ENCODE results near the gene LRRC59. TPM values are rescaled to one million over a fixed set of nuclear protein-coding genes. Genes with fewer than 3 reads are reported as not detected.

Gene LRRC59
- total RNA-seq, 1 experiment from 2014 or later: 106 TPM

DNA sequence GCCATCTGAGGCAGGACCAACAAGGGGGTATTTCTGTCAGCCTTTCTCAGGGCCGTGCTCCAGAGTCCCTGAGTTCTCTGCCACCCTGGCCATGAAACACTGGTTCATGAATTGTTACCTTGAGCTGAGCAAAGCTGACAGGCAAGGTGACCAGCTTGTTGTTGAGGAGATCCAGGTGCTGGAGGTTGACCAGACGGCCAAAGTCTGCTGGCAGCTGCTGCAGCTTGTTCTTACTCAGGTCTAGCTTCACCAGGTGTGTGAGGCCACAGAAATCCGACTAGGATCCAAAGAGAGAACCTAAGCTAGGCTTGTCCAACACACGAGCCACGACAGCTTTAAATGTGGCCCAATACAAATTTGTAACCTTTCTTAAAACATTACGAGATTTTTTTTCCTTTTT, 4.7 kb downstream of the LRRC59 start:
- no peak overlapping the region for H3K18ac ChIP-seq (ENCODE audit: insufficient read length, low read depth, low read length)
- Mint-ChIP-seq H3K27ac (no peak overlapping the region), H3K4me3 (no peak overlapping the region), H3K36me3 (ENCODE audit: insufficient read depth in 1 of 3, low read depth in 3 of 3) (peaks cover 46 to 75% (median 70%) of the 10 kb centered on the region in 3 experiments; a peak in 6 of 7 replicates), H3K4me1 (peaks cover 8 to 13% of the 10 kb centered on the region in 2 experiments), H3K9me3 (no peaks in the 10 kb centered on the region), H3K27me3 (ENCODE audit: low read depth) (no peaks in the 10 kb centered on the region)
- H2BK20ac ChIP-seq (ENCODE audit: low read depth, low read length, poor library complexity, severe bottlenecking): no peak overlapping the region
- peaks cover 11% of the 10 kb centered on the region; the same call in 1 of the 2 replicates for H3K79me2 ChIP-seq (ENCODE audit: insufficient read depth, low read length)
- H3K27me3 ChIP-seq (ENCODE audit: insufficient read depth, low read length): no peaks in the 10 kb centered on the region
- no peak overlapping the region for H3K4me2 ChIP-seq (ENCODE audit: insufficient read depth, insufficient read length, low read length)
- H4K8ac ChIP-seq (replicated peaks; ENCODE audit: insufficient read length, low read depth, low read length): no peak overlapping the region
- H3K27ac ChIP-seq (ENCODE audit: insufficient read length, low read depth, low read length): no peak overlapping the region
- no peak overlapping the region for H3K4ac ChIP-seq (ENCODE audit: low read depth, low read length)
- no peak overlapping the region for H2BK15ac ChIP-seq (ENCODE audit: low read depth, low read length)
- H3K23ac ChIP-seq (ENCODE audit: insufficient read length, low read depth, low read length): no peak overlapping the region
- no peak overlapping the region for H3K14ac ChIP-seq (ENCODE audit: insufficient read depth, low read length)
- no peak overlapping the region for H3K56ac ChIP-seq (ENCODE audit: insufficient read length, low read depth, low read length)
- H2BK12ac ChIP-seq (ENCODE audit: insufficient read length, low read depth, low read length): no peak overlapping the region
- H3K4me1 ChIP-seq (ENCODE audit: insufficient read depth, low read length): 0 out of 2 replicates have a peak, but pooled peaks cover 3% of the 10 kb centered on the region
- H2BK120ac ChIP-seq (ENCODE audit: low read depth, low read length, poor library complexity, severe bottlenecking): no peak overlapping the region
- no peak for DNase-seq
- no peak overlapping the region for H3K9ac ChIP-seq (ENCODE audit: extremely low read depth, insufficient read length, low read length)
- H2BK5ac ChIP-seq (ENCODE audit: insufficient read length, low read length): no peak overlapping the region
- peaks cover 12% of the 10 kb centered on the region for H3K23me2 ChIP-seq (ENCODE audit: insufficient read length, low read depth, low read length, poor library complexity, severe bottlenecking)
- no peak overlapping the region for H2AFZ ChIP-seq (ENCODE audit: low read length)
- no peak for TF ChIP-seq CTCF (conservative IDR thresholded peaks at IDR 0.05)
- H4K20me1 ChIP-seq (ENCODE audit: control insufficient read depth, insufficient read depth, insufficient read length): no peaks in the 10 kb centered on the region
- no peak overlapping the region for H2AK5ac ChIP-seq (ENCODE audit: insufficient read length, low read length)
- no peaks in the 10 kb centered on the region for H3K9me3 ChIP-seq (ENCODE audit: control insufficient read depth, low read depth, low read length)
- no peak overlapping the region for H4K5ac ChIP-seq (ENCODE audit: insufficient read length, low read depth, low read length)
- no CpG with 5 or more reads among the region's 6 CpGs for WGBS (ENCODE audit: extremely low coverage, insufficient read length, low lambda C conversion rate)
- no peak overlapping the region for H4K91ac ChIP-seq (ENCODE audit: insufficient read length, low read depth, low read length)
- H3K79me1 ChIP-seq (ENCODE audit: insufficient read depth, low read depth, low read length, poor library complexity, severe bottlenecking): peaks cover 11% of the 10 kb centered on the region
- no peak overlapping the region for H3T11ph ChIP-seq (ENCODE audit: low read length)
